Liver (tissue), 9 donors: ENCODE data around the gene ENTPD7. TPM values are rescaled to one million over a fixed set of nuclear protein-coding genes. Genes with fewer than 3 reads are reported as not detected.

ENCODE experiments used
- DNase-seq: peaks from one replicate; pipeline ENCODE4 v3.0.0-alpha.2; 2017; ENCODE audit warnings: low spot score
- H3K27ac ChIP-seq, 2 donors: one replicate each; pipeline ENCODE4 v1.7.0; 2013; ENCODE audit warnings: inconsistent platforms in 2 of 2, low read length in 2 of 2, control low read depth in 1 of 2, low read depth in 1 of 2, mild to moderate bottlenecking in 1 of 2
- H3K27me3 ChIP-seq, 4 donors: one replicate each; pipeline versions ENCODE4 v1.6.1 to v1.7.0; 2013; ENCODE audit warnings: low read length in 3 of 4, inconsistent platforms in 1 of 4, mild to moderate bottlenecking in 1 of 4, moderate library complexity in 1 of 4; ENCODE audit not compliant: control insufficient read depth in 4 of 4, insufficient read depth in 4 of 4
- H3K36me3 ChIP-seq, 4 donors: one replicate each; pipeline versions ENCODE4 v1.6.1 to v1.7.0; 2013; ENCODE audit warnings: low read length in 3 of 4, mild to moderate bottlenecking in 3 of 4, low read depth in 1 of 4, moderate library complexity in 1 of 4; ENCODE audit not compliant: control insufficient read depth in 4 of 4, insufficient read depth in 3 of 4
- H3K4me1 ChIP-seq, 4 donors: one replicate each; pipeline versions ENCODE4 v1.6.1 to v1.7.0; 2013; ENCODE audit warnings: low read length in 3 of 4, mild to moderate bottlenecking in 3 of 4, moderate library complexity in 1 of 4; ENCODE audit not compliant: control insufficient read depth in 4 of 4, insufficient read depth in 4 of 4
- H3K4me3 ChIP-seq, 3 donors: one replicate each; pipeline versions ENCODE4 v1.6.1 to v1.7.0; 2013; ENCODE audit warnings: low read length in 3 of 3, control low read depth in 1 of 3, low read depth in 1 of 3, mild to moderate bottlenecking in 1 of 3
- H3K9ac ChIP-seq, 2 donors: one replicate each; pipeline ENCODE4 v1.7.0; 2013; ENCODE audit warnings: low read length in 2 of 2, mild to moderate bottlenecking in 2 of 2, moderate library complexity in 2 of 2, control low read depth in 1 of 2, low read depth in 1 of 2
- H3K9me3 ChIP-seq, 4 donors: one replicate each; pipeline versions ENCODE4 v1.6.1 to v1.7.0; 2013; ENCODE audit warnings: low read length in 3 of 4; ENCODE audit not compliant: control insufficient read depth in 4 of 4
- ATF3 ChIP-seq: IDR thresholded peaks from 2 replicates; pipeline ENCODE4 v1.6.1; 2016; ENCODE audit warnings: antibody characterized with exemption
- EGR1 ChIP-seq, 2 donors: IDR thresholded peaks; 2 replicates each; pipeline ENCODE4 v1.6.1; 2016 to 2018; ENCODE audit warnings: antibody characterized with exemption in 2 of 2, low read depth in 2 of 2
- FOXA1 ChIP-seq: IDR thresholded peaks from 2 replicates; pipeline ENCODE4 v1.6.1; 2016; ENCODE audit warnings: antibody characterized with exemption
- FOXA2 ChIP-seq: IDR thresholded peaks from 2 replicates; pipeline ENCODE4 v1.6.1; 2016; ENCODE audit warnings: antibody characterized with exemption
- HNF4A ChIP-seq, 2 donors: conservative IDR thresholded peaks; 2 replicates each; pipeline ENCODE4 v1.6.1; 2016; ENCODE audit warnings: antibody characterized with exemption in 2 of 2, mild to moderate bottlenecking in 2 of 2
- HNF4G ChIP-seq: IDR thresholded peaks from 2 replicates; pipeline ENCODE4 v1.6.1; 2016; ENCODE audit warnings: antibody characterized with exemption
- JUND ChIP-seq, 2 donors: IDR thresholded peaks; 2 replicates each; pipeline ENCODE4 v1.6.1; 2016; ENCODE audit warnings: antibody characterized with exemption in 2 of 2
- NR2F2 ChIP-seq: IDR thresholded peaks from 2 replicates; pipeline ENCODE4 v1.6.1; 2016; ENCODE audit warnings: antibody characterized with exemption
- RAD21 ChIP-seq, 2 donors: IDR thresholded peaks; 2 replicates each; pipeline ENCODE4 v1.6.1; 2016; ENCODE audit warnings: antibody characterized with exemption in 2 of 2, mild to moderate bottlenecking in 2 of 2
- REST ChIP-seq: IDR thresholded peaks from 2 replicates; pipeline ENCODE4 v1.6.1; 2016; ENCODE audit warnings: antibody characterized with exemption, mild to moderate bottlenecking
- RXRA ChIP-seq, 2 donors: IDR thresholded peaks; 2 replicates each; pipeline ENCODE4 v1.6.1; 2017 to 2018; ENCODE audit warnings: antibody characterized with exemption in 2 of 2, mild to moderate bottlenecking in 1 of 2
- SP1 ChIP-seq: IDR thresholded peaks from 2 replicates; pipeline ENCODE4 v1.6.1; 2018; ENCODE audit warnings: antibody characterized with exemption, mild to moderate bottlenecking
- TAF1 ChIP-seq: conservative IDR thresholded peaks from 2 replicates; pipeline ENCODE4 v1.6.1; 2016; ENCODE audit warnings: antibody characterized with exemption, mild to moderate bottlenecking
- YY1 ChIP-seq: IDR thresholded peaks from 2 replicates; pipeline ENCODE4 v1.6.1; 2016; ENCODE audit warnings: antibody characterized with exemption, mild to moderate bottlenecking
- WGBS: extraction: QIAGEN DNeasy Blood & Tissue Kit; methylation state at CpG from one replicate; pipeline ENCODE4 v1.1.7; 2013; 5-methylcytosine and 5-hydroxymethylcytosine counted together
- polyA plus RNA-seq, 2 donors: library from polyadenylated mRNA; stranded (reverse) in 1 of 2; unstranded in 1 of 2; fragments of 200-250 nt in 1 of 2; fragments of >200 nt in 1 of 2; fragmentation: Nextera tagmentation in 1 of 2; extraction: Ambion mirVana in 1 of 2; gene quantifications; one replicate each; pipeline versions ENCODE4 v1.2.1 to v1.2.3, GENCODE V29; 2013 to 2015
- total RNA-seq, 2 donors: library from RNA; depleted of rRNA; stranded (reverse); fragments of >200 nt; gene quantifications; one replicate each; pipeline ENCODE4 v1.2.3, GENCODE V29; 2014
- TF ChIP-seq, protein P1 (sequence below): IDR thresholded peaks from 2 replicates; pipeline ENCODE4 v1.6.1; 2016; ENCODE audit warnings: antibody characterized with exemption
- TF ChIP-seq, protein P2 (sequence below): fragments of 150-350 bp; IDR thresholded peaks from 2 replicates; pipeline ENCODE4 v1.5.1; 2017; ENCODE audit warnings: improper control_type of control experiment, low read depth, low read length; ENCODE audit not compliant: missing input control
- donor health status: healthy.
- donor health status: healthy.
- donor health status: healthy.
- donor health status: healthy.
- donor health status: healthy.

Gene ENTPD7
- total and polyA plus RNA-seq, 4 donors: 2.0 to 27.2 (median 12.1) TPM

DNA sequence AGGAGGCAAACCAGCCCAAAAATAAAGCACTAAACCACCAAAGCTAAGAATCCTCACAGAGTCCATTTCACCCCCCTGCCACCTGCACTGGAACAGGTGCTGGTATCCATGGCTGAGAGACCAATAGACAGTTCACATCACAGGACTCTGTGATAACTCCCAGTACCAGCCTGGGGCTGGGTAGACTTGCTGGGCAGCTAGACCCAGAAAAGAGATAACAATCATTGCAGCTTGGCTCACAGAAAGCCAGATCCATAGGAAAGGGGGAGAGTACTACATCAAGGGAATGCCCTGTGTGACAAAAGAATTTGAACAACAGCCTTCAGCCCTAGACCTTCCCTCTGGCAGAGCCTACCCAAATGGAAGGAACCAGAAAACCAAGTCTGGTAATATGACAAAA lies 25.5 kb upstream of the ENTPD7 start:
- no peaks in the 10 kb centered on the region for H3K27me3 ChIP-seq
- TF ChIP-seq, protein P1, sequence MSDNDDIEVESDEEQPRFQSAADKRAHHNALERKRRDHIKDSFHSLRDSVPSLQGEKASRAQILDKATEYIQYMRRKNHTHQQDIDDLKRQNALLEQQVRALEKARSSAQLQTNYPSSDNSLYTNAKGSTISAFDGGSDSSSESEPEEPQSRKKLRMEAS: no peak
- no peak for TF ChIP-seq REST
- no peak for TF ChIP-seq NR2F2
- TF ChIP-seq FOXA2: no peak
- no peak for TF ChIP-seq ATF3
- TF ChIP-seq TAF1: no peak
- no peak for TF ChIP-seq YY1
- TF ChIP-seq HNF4G: no peak
- no peak for TF ChIP-seq SP1
- TF ChIP-seq RXRA (IDR thresholded peaks at IDR 0.05): no peak
- no peak for TF ChIP-seq FOXA1
- H3K4me1 ChIP-seq: no peaks in the 10 kb centered on the region
- H3K4me3 ChIP-seq: no peak overlapping the region
- DNase-seq: no peak
- H3K9me3 ChIP-seq: no peaks in the 10 kb centered on the region
- no peak overlapping the region for H3K27ac ChIP-seq
- H3K36me3 ChIP-seq: no peaks in the 10 kb centered on the region
- H3K9ac ChIP-seq: no peak overlapping the region

GRCh38 chr10:99647601-99648151 lies 11.6 kb upstream of the ENTPD7 start:
- Histone ChIP-seq H3K27ac (no peak overlapping the region), H3K4me1 (peaks cover 0 to 8% (median 7%) of the 10 kb centered on the region in 4 donors), H3K4me3 (no peak overlapping the region), H3K27me3 (no peaks in the 10 kb centered on the region), H3K9me3 (peaks cover 0 to 6% (median 2%) of the 10 kb centered on the region in 4 donors), H3K9ac (no peak overlapping the region), H3K36me3 (no peaks in the 10 kb centered on the region)
- DNase-seq: no peak
- peak; percentile 80 for TF ChIP-seq SP1
- no peak for TF ChIP-seq HNF4G
- peak; percentile 28 for TF ChIP-seq YY1
- TF ChIP-seq HNF4A (conservative IDR thresholded peaks at IDR 0.05): peak; percentile 59 to 64
- TF ChIP-seq ATF3: no peak
- no peak for TF ChIP-seq NR2F2
- 51% methylated on average over 2 of the region's 2 CpGs for WGBS

DNA sequence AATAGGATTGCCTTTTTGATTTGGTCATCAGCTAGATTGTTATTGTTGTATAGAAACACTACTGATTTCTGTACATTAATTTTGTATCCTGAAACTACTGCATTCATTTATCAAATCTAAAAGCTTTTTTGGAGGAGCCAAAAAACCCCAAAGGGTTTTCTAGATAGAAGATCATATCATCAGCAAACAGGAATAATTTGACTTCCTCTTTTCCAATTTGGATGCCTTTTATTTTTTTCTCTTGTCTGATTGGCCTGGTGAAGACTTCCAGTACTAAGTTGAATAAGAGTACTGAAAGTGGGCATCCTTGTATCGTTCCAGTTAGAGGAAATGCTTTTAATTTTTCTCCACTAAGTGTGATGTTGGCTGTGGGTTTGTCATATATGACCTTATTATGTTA lies 10.6 kb upstream of the ENTPD7 start:
- no peak for DNase-seq
- peaks cover 0 to 2% (median 0%) of the 10 kb centered on the region in 4 donors for H3K36me3 ChIP-seq
- H3K9me3 ChIP-seq: peaks cover 0 to 6% (median 2%) of the 10 kb centered on the region in 4 donors
- H3K4me3 ChIP-seq: no peak overlapping the region
- H3K27ac ChIP-seq: no peak overlapping the region
- H3K4me1 ChIP-seq: peaks cover 0 to 8% (median 7%) of the 10 kb centered on the region in 4 donors
- H3K27me3 ChIP-seq: no peaks in the 10 kb centered on the region
- WGBS: 0% methylated on average over 1 of the region's 1 CpG
- H3K9ac ChIP-seq: no peak overlapping the region
- TF ChIP-seq RXRA (IDR thresholded peaks at IDR 0.05) (no peak), REST (no peak), RAD21 (IDR thresholded peaks at IDR 0.05) (no peak), YY1 (no peak), FOXA1 (no peak), HNF4A (conservative IDR thresholded peaks at IDR 0.05) (no peak), TAF1 (no peak), EGR1 (IDR thresholded peaks at IDR 0.05; ENCODE audit: low read depth in 2 of 2) (no peak), JUND (IDR thresholded peaks at IDR 0.05) (no peak), FOXA2 (no peak), ATF3 (no peak)
- TF ChIP-seq, protein P2, sequence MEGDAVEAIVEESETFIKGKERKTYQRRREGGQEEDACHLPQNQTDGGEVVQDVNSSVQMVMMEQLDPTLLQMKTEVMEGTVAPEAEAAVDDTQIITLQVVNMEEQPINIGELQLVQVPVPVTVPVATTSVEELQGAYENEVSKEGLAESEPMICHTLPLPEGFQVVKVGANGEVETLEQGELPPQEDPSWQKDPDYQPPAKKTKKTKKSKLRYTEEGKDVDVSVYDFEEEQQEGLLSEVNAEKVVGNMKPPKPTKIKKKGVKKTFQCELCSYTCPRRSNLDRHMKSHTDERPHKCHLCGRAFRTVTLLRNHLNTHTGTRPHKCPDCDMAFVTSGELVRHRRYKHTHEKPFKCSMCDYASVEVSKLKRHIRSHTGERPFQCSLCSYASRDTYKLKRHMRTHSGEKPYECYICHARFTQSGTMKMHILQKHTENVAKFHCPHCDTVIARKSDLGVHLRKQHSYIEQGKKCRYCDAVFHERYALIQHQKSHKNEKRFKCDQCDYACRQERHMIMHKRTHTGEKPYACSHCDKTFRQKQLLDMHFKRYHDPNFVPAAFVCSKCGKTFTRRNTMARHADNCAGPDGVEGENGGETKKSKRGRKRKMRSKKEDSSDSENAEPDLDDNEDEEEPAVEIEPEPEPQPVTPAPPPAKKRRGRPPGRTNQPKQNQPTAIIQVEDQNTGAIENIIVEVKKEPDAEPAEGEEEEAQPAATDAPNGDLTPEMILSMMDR: no peak
- TF ChIP-seq, protein P1: no peak
